HG02938 (cell line): ENCODE measurements around the gene FPR3.
"Not testable (repeated sequence)": the region's sequence is repeated elsewhere in the genome, so short reads cannot be mapped to it uniquely, and the experiment has no call there.

Experiments
- ATAC-seq: cut with Tn5 transposase; IDR thresholded peaks from one replicate; pipeline ENCODE4 v1.9.1; 2021; ENCODE audit warnings: mild to moderate bottlenecking, moderate library complexity; ENCODE audit not compliant: unreplicated experiment

The FPR3 gene

GRCh38 chr19:51806571-51806970 lies 11.6 kb downstream of the FPR3 start:
- ATAC-seq: not testable (repeated sequence)

GRCh38 chr19:51807111-51807701 lies 12.2 kb downstream of the FPR3 start:
- no peak for ATAC-seq

- ATAC-seq: no peak
Measured at GRCh38 chr19:51807925-51808324, 13.0 kb downstream of the FPR3 start.

- ATAC-seq: no peak
Measured at GRCh38 chr19:51808333-51808986, 13.5 kb downstream of the FPR3 start.

- no peak for ATAC-seq
Measured at GRCh38 chr19:51809787-51810186, 14.8 kb downstream of the FPR3 start.

GRCh38 chr19:51810223-51810622 lies 15.3 kb downstream of the FPR3 start:
- ATAC-seq: no peak

GRCh38 chr19:51811344-51811743 lies 16.4 kb downstream of the FPR3 start:
- no peak for ATAC-seq

GRCh38 chr19:51815043-51815442 lies 20.1 kb downstream of the FPR3 start:
- ATAC-seq: no peak

- no peak for ATAC-seq
Measured at GRCh38 chr19:51816711-51817110, 21.8 kb downstream of the FPR3 start.

- ATAC-seq: no peak
Measured at GRCh38 chr19:51820011-51820410, 25.1 kb downstream of the FPR3 start.

- no peak for ATAC-seq
Measured at GRCh38 chr19:51820831-51821446, 26.0 kb downstream of the FPR3 start.

- ATAC-seq: no peak
Measured at GRCh38 chr19:51821456-51821855, 26.5 kb downstream of the FPR3 start.

- ATAC-seq: no peak
Measured at GRCh38 chr19:51821921-51822320, 27.0 kb downstream of the FPR3 start.

- ATAC-seq: no peak
Measured at GRCh38 chr19:51822325-51822724, 27.4 kb downstream of the FPR3 start.

GRCh38 chr19:51822946-51823345 lies 28.0 kb downstream of the FPR3 start:
- no peak for ATAC-seq

GRCh38 chr19:51824281-51825005 lies 29.5 kb downstream of the FPR3 start:
- no peak for ATAC-seq

GRCh38 chr19:51830274-51830673 lies 35.3 kb downstream of the FPR3 start:
- ATAC-seq: no peak

GRCh38 chr19:51837145-51837544 lies 42.2 kb downstream of the FPR3 start:
- ATAC-seq: no peak

- ATAC-seq: no peak
Measured at GRCh38 chr19:51861870-51862622, 67.1 kb downstream of the FPR3 start.

GRCh38 chr19:51873097-51873496 lies 78.1 kb downstream of the FPR3 start:
- no peak for ATAC-seq
